Tibial artery (tissue), 4 donors: ENCODE data around the gene TOMM40.
"Not testable (repeated sequence)": the region's sequence is repeated elsewhere in the genome, so short reads cannot be mapped to it uniquely, and the experiment has no call there.

Source experiments
- DNase-seq, 2 donors: peaks; one replicate each; pipeline ENCODE4 v3.0.0-alpha.2; 2019
- H3K27ac ChIP-seq, 2 donors: fragments of 200-600 bp; sonication (generic) in 1 of 2; 1 replicate in 1 of 2; 2 replicates in 1 of 2; pipeline ENCODE4 v1.5.1; 2018 to 2019; ENCODE audit warnings: mild to moderate bottlenecking in 1 of 2
- H3K27me3 ChIP-seq, 2 donors: fragments of 200-600 bp; sonication (generic) in 1 of 2; one replicate each; pipeline versions ENCODE4 v1.5.1 to v1.6.0; 2016 to 2019
- H3K36me3 ChIP-seq, 3 donors: fragments of 200-600 bp; sonication (generic) in 2 of 3; one replicate each; pipeline ENCODE4 v1.5.1; 2016 to 2019; ENCODE audit warnings: mild to moderate bottlenecking in 2 of 3
- H3K4me1 ChIP-seq, 4 donors: fragments of 200-600 bp; sonication (generic) in 2 of 4; 1 replicate in 3 of 4; 2 replicates in 1 of 4; pipeline ENCODE4 v1.5.1; 2016 to 2019
- H3K4me3 ChIP-seq, 2 donors: fragments of 200-600 bp; sonication (generic) in 1 of 2; 1 replicate in 1 of 2; 2 replicates in 1 of 2; pipeline ENCODE4 v1.5.1; 2018 to 2019; ENCODE audit warnings: mild to moderate bottlenecking in 2 of 2
- H3K9me3 ChIP-seq, 3 donors: fragments of 200-600 bp; sonication (generic) in 1 of 3; one replicate each; pipeline ENCODE4 v1.5.1; 2016 to 2019
- intact Hi-C: fragments of 100-400 bp; cut with DNase I; formaldehyde crosslinking; loops from one replicate; pipeline ENCODE4 v1.15.0; 2023; ENCODE audit warnings: low total_unique reads
- TF ChIP-seq, protein P1 (sequence below), 2 experiments: fragments of 200-600 bp in 1 of 2; fragments of 450-650 bp in 1 of 2; IDR thresholded peaks; one replicate each; pipeline ENCODE4 v1.5.1; 2017 to 2019; ENCODE audit warnings: antibody characterized with exemption in 2 of 2, mild to moderate bottlenecking in 1 of 2, moderate library complexity in 1 of 2

The TOMM40 gene

DNA sequence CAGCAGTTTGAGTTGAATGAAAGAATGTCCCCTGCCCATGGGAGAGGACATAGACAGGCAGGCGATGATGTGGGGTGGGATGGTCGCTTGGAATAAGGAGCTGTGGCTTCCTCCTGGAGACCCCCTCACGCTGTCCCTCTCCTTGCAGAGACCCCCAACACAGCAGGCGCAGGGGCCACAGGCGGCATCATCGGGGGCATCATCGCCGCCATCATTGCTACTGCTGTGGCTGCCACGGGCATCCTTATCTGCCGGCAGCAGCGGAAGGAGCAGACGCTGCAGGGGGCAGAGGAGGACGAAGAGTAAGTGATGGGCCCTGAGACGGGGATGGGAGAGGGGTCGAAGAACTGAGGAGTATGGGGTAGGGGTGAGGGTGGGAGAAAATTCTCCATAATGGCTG lies 9.0 kb upstream of the TOMM40 start:
- Histone ChIP-seq H3K9me3 (no peaks in the 10 kb centered on the region), H3K4me3 (no peak overlapping the region), H3K27ac (no peak overlapping the region), H3K27me3 (no peaks in the 10 kb centered on the region), H3K4me1 (peaks cover 0 to 15% (median 6%) of the 10 kb centered on the region in 4 donors), H3K36me3 (peaks cover 19 to 66% (median 25%) of the 10 kb centered on the region in 3 donors)
- intact Hi-C loops = no loop called here
- DNase-seq = no peak
- TF ChIP-seq, protein P1, sequence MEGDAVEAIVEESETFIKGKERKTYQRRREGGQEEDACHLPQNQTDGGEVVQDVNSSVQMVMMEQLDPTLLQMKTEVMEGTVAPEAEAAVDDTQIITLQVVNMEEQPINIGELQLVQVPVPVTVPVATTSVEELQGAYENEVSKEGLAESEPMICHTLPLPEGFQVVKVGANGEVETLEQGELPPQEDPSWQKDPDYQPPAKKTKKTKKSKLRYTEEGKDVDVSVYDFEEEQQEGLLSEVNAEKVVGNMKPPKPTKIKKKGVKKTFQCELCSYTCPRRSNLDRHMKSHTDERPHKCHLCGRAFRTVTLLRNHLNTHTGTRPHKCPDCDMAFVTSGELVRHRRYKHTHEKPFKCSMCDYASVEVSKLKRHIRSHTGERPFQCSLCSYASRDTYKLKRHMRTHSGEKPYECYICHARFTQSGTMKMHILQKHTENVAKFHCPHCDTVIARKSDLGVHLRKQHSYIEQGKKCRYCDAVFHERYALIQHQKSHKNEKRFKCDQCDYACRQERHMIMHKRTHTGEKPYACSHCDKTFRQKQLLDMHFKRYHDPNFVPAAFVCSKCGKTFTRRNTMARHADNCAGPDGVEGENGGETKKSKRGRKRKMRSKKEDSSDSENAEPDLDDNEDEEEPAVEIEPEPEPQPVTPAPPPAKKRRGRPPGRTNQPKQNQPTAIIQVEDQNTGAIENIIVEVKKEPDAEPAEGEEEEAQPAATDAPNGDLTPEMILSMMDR (IDR thresholded peaks at IDR 0.05) = no peak

DNA sequence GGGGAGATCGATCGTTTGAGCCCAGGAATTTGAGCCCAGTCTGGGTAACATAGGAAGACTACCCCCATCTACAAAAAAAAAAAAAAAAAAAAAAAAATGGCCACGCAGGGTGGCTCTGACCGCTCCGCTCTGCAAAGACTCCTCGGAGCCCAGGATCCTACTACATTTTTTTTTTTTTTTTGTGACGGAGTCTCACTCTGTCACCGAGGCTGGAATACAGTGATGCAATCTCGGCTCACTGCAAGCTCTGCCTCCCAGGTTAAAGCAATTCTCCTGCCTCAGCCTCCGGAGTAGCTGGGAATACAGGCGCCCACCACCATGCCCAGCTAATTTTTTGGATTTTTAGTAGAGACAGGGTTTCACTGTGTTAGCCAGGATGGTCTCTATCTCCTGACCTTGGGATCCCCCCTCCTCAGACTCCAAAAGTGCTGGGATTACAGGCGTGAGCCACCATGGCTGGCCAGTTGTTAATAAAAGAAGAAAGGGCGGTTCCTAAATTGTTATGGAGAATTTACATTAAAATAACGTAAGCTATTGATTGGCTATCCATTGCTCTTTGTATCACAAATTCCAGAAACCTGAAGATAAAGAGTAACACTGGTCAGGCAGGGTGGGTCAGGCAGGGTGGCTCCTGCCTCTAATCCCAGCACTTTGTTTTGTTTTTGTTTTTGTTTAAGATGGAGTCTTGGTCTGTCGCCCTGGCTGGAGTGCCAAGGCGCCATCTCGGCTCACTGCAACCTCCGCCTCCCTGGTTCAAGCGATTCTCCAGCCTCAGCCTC lies 8.2 kb upstream of the TOMM40 start:
- H3K9me3 ChIP-seq, H3K27ac ChIP-seq, intact Hi-C loops, DNase-seq, H3K27me3 ChIP-seq, H3K4me3 ChIP-seq: not testable (repeated sequence)
- Histone ChIP-seq H3K36me3 (peaks cover 19 to 66% (median 27%) of the 10 kb centered on the region in 3 donors), H3K4me1 (peaks cover 0 to 15% (median 6%) of the 10 kb centered on the region in 4 donors)

DNA sequence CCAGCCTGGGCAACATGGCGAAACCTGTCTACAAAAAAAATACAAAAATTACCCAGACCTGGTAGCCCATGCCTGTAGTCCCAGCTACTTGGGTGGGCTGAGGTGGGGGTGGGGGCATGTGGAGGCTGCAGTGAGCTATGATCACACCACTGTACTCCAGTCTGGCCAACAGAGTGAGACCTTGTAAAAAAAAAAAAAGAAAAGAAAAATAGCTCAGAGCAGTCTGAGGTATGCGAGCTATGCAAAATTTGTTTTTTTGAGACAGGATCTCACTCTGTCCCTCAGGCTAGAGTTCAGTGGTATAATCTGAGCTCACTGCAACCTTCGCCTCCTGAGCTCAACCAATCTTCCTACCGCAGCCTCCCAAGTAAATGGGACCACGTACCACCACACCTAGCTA lies 7.1 kb upstream of the TOMM40 start:
- peaks cover 0 to 15% (median 4%) of the 10 kb centered on the region in 4 donors for H3K4me1 ChIP-seq
- H3K4me3 ChIP-seq = no peak overlapping the region
- H3K9me3 ChIP-seq = no peaks in the 10 kb centered on the region
- TF ChIP-seq, protein P1 (IDR thresholded peaks at IDR 0.05) = no peak
- DNase-seq = no peak
- intact Hi-C loops = no loop called here
- H3K36me3 ChIP-seq = peaks cover 25 to 66% (median 26%) of the 10 kb centered on the region in 3 donors
- no peaks in the 10 kb centered on the region for H3K27me3 ChIP-seq
- peak overlapping the region in 1 of 2 donors; percentile 22 for H3K27ac ChIP-seq

DNA sequence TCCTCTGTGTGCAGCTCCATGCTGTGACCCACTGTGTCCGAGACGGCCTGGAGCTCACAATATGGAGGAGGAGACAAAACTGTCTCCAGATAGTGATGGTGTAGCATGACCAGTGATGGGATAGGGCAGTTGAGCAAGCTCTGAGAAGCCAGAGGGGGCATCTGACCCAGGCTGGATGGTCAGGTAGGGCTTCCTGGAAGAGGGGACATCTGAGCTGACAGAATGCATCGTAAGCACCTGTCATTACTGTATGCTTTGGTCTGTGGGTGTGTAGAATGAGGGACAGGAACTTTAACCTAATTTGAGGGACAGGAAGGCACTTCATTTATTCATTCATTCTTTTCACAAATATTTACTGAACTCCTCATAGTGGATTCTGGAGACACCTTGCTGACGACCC lies 6.5 kb upstream of the TOMM40 start:
- TF ChIP-seq, protein P1 (IDR thresholded peaks at IDR 0.05) = no peak
- intact Hi-C loops = no loop called here
- no peaks in the 10 kb centered on the region for H3K27me3 ChIP-seq
- H3K4me1 ChIP-seq = peaks cover 0 to 20% (median 7%) of the 10 kb centered on the region in 4 donors
- no peak overlapping the region for H3K27ac ChIP-seq
- peaks cover 21 to 59% (median 25%) of the 10 kb centered on the region in 3 donors for H3K36me3 ChIP-seq
- H3K9me3 ChIP-seq = no peaks in the 10 kb centered on the region
- no peak overlapping the region for H3K4me3 ChIP-seq
- DNase-seq = no peak

DNA sequence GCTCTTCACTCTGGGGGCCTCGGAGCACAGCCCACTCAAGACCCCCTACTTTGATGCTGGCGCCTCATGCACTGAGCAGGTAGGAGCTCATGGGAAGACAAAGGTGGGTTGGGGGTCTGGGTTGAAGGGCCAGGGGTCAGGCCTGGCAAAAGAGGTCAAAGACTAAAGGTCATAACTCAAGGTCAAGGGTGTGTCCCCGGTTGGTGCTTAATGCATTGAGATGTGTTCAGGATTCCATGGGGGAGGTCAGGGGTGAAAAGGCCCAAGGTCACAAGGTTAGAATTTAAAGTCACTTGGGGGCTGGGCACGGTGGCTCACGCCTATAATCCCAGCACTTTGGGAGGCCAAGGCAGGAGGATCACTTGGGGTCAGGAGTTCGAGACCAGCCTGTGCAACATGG lies 4.9 kb upstream of the TOMM40 start:
- no peaks in the 10 kb centered on the region for H3K27me3 ChIP-seq
- intact Hi-C loops = no loop called here
- no peak overlapping the region for H3K27ac ChIP-seq
- H3K36me3 ChIP-seq = peaks cover 21 to 53% (median 25%) of the 10 kb centered on the region in 3 donors
- H3K4me1 ChIP-seq = peaks cover 0 to 27% (median 13%) of the 10 kb centered on the region in 4 donors
- TF ChIP-seq, protein P1 (IDR thresholded peaks at IDR 0.05) = no peak
- no peak overlapping the region for H3K4me3 ChIP-seq
- no peak for DNase-seq
- H3K9me3 ChIP-seq = no peaks in the 10 kb centered on the region

DNA sequence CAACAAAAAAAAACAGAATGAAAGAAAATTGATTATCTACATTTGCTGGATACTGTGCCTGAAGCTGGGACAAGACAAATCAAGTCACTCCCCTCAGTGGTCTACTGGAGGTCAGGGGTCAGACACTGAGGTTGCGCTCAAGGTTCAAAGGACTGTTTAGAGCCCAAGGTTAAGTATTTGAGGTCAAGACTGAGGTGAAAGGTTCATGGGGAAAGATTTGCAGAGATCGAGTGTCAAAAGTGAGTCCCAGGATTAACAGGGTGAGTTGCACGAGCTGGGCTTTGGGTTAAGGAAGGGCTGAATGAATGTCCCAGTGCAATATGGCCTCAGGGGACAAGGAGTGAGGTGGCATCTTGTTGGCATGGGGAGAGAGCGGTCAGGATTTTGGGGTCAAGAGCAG lies 3.4 kb upstream of the TOMM40 start:
- Histone ChIP-seq H3K9me3 (no peaks in the 10 kb centered on the region), H3K4me1 (peaks cover 0 to 38% (median 25%) of the 10 kb centered on the region in 4 donors), H3K27me3 (no peaks in the 10 kb centered on the region), H3K36me3 (peaks cover 21 to 55% (median 25%) of the 10 kb centered on the region in 3 donors), H3K27ac (no peak overlapping the region), H3K4me3 (no peak overlapping the region)
- no peak for DNase-seq
- TF ChIP-seq, protein P1 (IDR thresholded peaks at IDR 0.05) = no peak
- intact Hi-C loops = no loop called here

DNA sequence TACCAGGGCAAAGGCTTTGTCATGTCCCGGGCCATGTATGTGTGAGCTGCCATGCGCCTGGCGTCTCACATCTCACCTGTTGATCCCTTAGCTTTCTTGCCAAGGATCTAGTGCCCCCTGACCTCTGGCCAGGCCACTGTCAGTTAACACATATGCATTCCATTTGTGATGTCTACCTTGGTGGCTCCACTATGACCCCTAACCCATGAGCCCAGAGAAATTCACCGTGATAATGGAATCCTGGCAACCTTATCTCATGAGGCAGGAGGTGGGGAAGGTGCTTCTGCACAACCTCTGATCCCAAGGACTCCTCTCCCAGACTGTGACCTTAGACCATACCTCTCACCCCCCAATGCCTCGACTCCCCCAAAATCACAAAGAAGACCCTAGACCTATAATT lies 2.7 kb upstream of the TOMM40 start:
- intact Hi-C loops, H3K27ac ChIP-seq, H3K27me3 ChIP-seq, DNase-seq, H3K9me3 ChIP-seq, H3K4me3 ChIP-seq: not testable (repeated sequence)
- H3K36me3 ChIP-seq = peaks cover 27 to 57% (median 31%) of the 10 kb centered on the region in 3 donors
- peaks cover 0 to 41% (median 25%) of the 10 kb centered on the region in 4 donors for H3K4me1 ChIP-seq
